ENCODE results near the gene BMI1. TPM values are rescaled to one million over a fixed set of nuclear protein-coding genes. Genes with fewer than 3 reads are reported as not detected.

Gene BMI1
- total and polyA plus RNA-seq, 11 donors, result 10.6 to 48.5 (median 31.1) TPM

DNA sequence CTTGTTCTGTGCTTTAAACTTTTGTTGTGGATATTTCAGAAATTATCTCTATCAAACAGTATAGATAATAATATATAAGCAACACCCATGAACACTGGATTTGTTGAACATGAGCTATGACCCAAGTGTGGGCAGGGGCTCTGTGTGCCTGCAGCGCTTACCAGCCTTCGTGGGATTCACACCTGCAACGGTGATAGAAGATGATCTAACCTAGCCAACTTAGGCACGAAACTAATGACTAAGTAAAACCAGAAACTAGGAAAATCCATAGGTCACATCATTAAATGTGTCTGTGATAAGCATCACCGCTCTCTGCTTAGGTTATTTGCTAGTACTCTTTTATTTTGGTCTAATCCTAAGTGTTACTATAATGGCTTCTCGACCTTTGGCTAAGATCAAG is 42.4 kb downstream of the BMI1 start:
- intact Hi-C loops (cut with DNase I), result no loop called here

GRCh38 chr10:22364407-22365140 is 43.7 kb downstream of the BMI1 start:
- H3K9me3 ChIP-seq, result no peaks in the 10 kb centered on the region
- no peaks in the 10 kb centered on the region for H3K4me1 ChIP-seq
- no peak overlapping the region for H3K27ac ChIP-seq
- H3K36me3 ChIP-seq, result no peaks in the 10 kb centered on the region
- H3K27me3 ChIP-seq, result peaks cover 0 to 21% (median 0%) of the 10 kb centered on the region in 9 donors
- H3K4me3 ChIP-seq, result no peak overlapping the region
- ATAC-seq (no peak), DNase-seq (no peak)
- WGBS, 4 donors, result 86 to 92% (median 90%) methylated on average over 5 of the region's 5 CpGs
- TF ChIP-seq POLR2A (IDR thresholded peaks at IDR 0.05) (no peak), CTCF (IDR thresholded peaks at IDR 0.05) (no peak)
- intact Hi-C loops (cut with DNase I), result no loop called here

More for the DNA sequence above, 42.4 kb downstream of the BMI1 start:
- WGBS, 4 donors, result 92 to 98% (median 94%) methylated on average over 6 of the region's 6 CpGs
- H3K36me3 ChIP-seq, result no peaks in the 10 kb centered on the region
- TF ChIP-seq CTCF (IDR thresholded peaks at IDR 0.05) (no peak), POLR2A (IDR thresholded peaks at IDR 0.05) (no peak)
- H3K4me1 ChIP-seq, result no peaks in the 10 kb centered on the region
- peaks cover 0 to 21% (median 0%) of the 10 kb centered on the region in 9 donors for H3K27me3 ChIP-seq
- H3K9me3 ChIP-seq, result no peaks in the 10 kb centered on the region
- ATAC-seq (no peak), DNase-seq (no peak)
- H3K27ac ChIP-seq, result no peak overlapping the region
- H3K4me3 ChIP-seq, result no peak overlapping the region

DNA sequence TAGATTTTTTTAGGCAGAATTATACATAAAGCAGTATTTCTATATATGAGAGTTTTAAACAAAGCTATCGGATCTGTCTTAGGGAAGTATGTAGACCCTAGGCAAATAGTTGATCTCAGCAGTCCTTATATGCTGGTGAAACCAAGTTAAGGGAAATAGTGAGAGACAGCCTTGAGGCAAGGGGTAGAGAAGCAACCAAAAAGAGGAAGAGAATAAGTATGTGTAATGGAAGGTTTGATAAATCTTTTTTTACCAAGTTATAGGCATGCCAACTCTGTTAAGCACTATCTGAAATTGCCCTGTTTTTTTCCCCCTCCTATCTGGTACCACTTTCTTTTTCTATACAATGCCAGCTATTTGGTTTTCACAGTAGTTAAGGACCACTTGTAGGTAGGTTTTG is 44.3 kb downstream of the BMI1 start:
- intact Hi-C loops (cut with DNase I), result no loop called here
- DNase-seq (no peak), ATAC-seq (peak in 3 of 4 donors; percentile 32 to 56 (median 50))
- H3K9me3 ChIP-seq, result no peaks in the 10 kb centered on the region
- WGBS, 4 donors, result 87 to 94% (median 92%) methylated on average over 1 of the region's 1 CpG
- no peak overlapping the region for H3K27ac ChIP-seq
- TF ChIP-seq POLR2A (IDR thresholded peaks at IDR 0.05) (no peak), CTCF (IDR thresholded peaks at IDR 0.05) (no peak)
- H3K36me3 ChIP-seq, result no peaks in the 10 kb centered on the region
- peaks cover 0 to 21% (median 0%) of the 10 kb centered on the region in 9 donors for H3K27me3 ChIP-seq
- H3K4me1 ChIP-seq, result peaks cover 0 to 5% (median 0%) of the 10 kb centered on the region in 12 donors
- no peak overlapping the region for H3K4me3 ChIP-seq

GRCh38 chr10:22365644-22366434 is 44.9 kb downstream of the BMI1 start:
- Histone ChIP-seq H3K27ac (no peak overlapping the region), H3K4me3 (no peak overlapping the region), H3K9me3 (no peaks in the 10 kb centered on the region), H3K27me3 (peaks cover 0 to 21% (median 0%) of the 10 kb centered on the region in 9 donors), H3K36me3 (no peaks in the 10 kb centered on the region), H3K4me1 (peaks cover 0 to 9% (median 0%) of the 10 kb centered on the region in 12 donors)
- 81 to 88% (median 87%) methylated on average over 4 of the region's 4 CpGs for WGBS, 4 donors
- TF ChIP-seq CTCF (IDR thresholded peaks at IDR 0.05) (no peak), POLR2A (IDR thresholded peaks at IDR 0.05) (no peak)
- DNase-seq (no peak), ATAC-seq (no peak)
- intact Hi-C loops (cut with DNase I), result no loop called here
